GM19043 (cell line): ENCODE data around the gene KLB.
A peak's percentile ranks its signal among the peaks of the same experiment; 100 is the strongest.
"Not testable (repeated sequence)": the region's sequence is repeated elsewhere in the genome, so short reads cannot be mapped to it uniquely, and the experiment has no call there.

ENCODE experiments used
- ATAC-seq: cut with Tn5 transposase; IDR thresholded peaks from one replicate; pipeline ENCODE4 v1.9.1; 2021; ENCODE audit warnings: low read depth; ENCODE audit not compliant: unreplicated experiment

KLB gene

GRCh38 chr4:39406763-39407583 is at the start of gene KLB:
TSS of gene KLB (plus strand) at chr4:39406930. CDS start at chr4:39406950, 20 bp downstream.
- ATAC-seq = no peak

- no peak for ATAC-seq
These were observed 49.7 kb upstream of the KLB start for GRCh38 chr4:39357002-39357401.

- peak; percentile 56 for ATAC-seq
These were observed 46.1 kb upstream of the KLB start for GRCh38 chr4:39360611-39361010.

- no peak for ATAC-seq
These were observed 43.9 kb upstream of the KLB start for GRCh38 chr4:39362827-39363226.

- ATAC-seq = no peak
These were observed 42.8 kb upstream of the KLB start for GRCh38 chr4:39363773-39364393.

GRCh38 chr4:39365360-39365759 is 41.4 kb upstream of the KLB start:
- ATAC-seq = no peak

- peak; percentile 62 for ATAC-seq
These were observed 40.6 kb upstream of the KLB start, which contains the start of gene RFC1 for GRCh38 chr4:39365830-39366771. TSS of gene RFC1 (minus strand) at chr4:39366362. CDS start at chr4:39366241, 121 bp downstream.

GRCh38 chr4:39367166-39367565 is 39.6 kb upstream of the KLB start:
- no peak for ATAC-seq

- no peak for ATAC-seq
These were observed 37.4 kb upstream of the KLB start for GRCh38 chr4:39369301-39369700.

GRCh38 chr4:39371209-39371608 is 35.5 kb upstream of the KLB start:
- ATAC-seq = not testable (repeated sequence)

- no peak for ATAC-seq
These were observed 31.3 kb upstream of the KLB start for GRCh38 chr4:39375478-39375877.

- ATAC-seq = no peak
These were observed 23.0 kb upstream of the KLB start for GRCh38 chr4:39383690-39384089.

- ATAC-seq = no peak
These were observed 22.2 kb upstream of the KLB start for GRCh38 chr4:39384563-39384962.

GRCh38 chr4:39390603-39391002 is 16.1 kb upstream of the KLB start:
- no peak for ATAC-seq

- ATAC-seq = no peak
These were observed 12.0 kb upstream of the KLB start for GRCh38 chr4:39394706-39395105.

- ATAC-seq = not testable (repeated sequence)
These were observed 5.1 kb upstream of the KLB start for GRCh38 chr4:39401640-39402039.

GRCh38 chr4:39407584-39407885 is 805 bp downstream of the KLB start:
- no peak for ATAC-seq

- no peak for ATAC-seq
These were observed 3.7 kb downstream of the KLB start for GRCh38 chr4:39410415-39410814.

GRCh38 chr4:39411561-39411960 is 4.8 kb downstream of the KLB start:
- ATAC-seq = not testable (repeated sequence)

- no peak for ATAC-seq
These were observed 9.1 kb downstream of the KLB start for GRCh38 chr4:39415678-39416283.

- no peak for ATAC-seq
These were observed 15.5 kb downstream of the KLB start for GRCh38 chr4:39422247-39422646.
